Gastrocnemius medialis (tissue), 4 donors: ENCODE results near the gene OXNAD1.

ENCODE experiments used
- POLR2A ChIP-seq, 2 donors: fragments of 450-650 bp; IDR thresholded peaks; one replicate each; pipeline ENCODE4 v1.6.1; 2017; ENCODE audit warnings: antibody characterized with exemption in 2 of 2, mild to moderate bottlenecking in 2 of 2, moderate library complexity in 2 of 2
- TF ChIP-seq, protein P1 (sequence below), 5 experiments: fragments of 450-650 bp in 3 of 5; fragments of 200-600 bp in 2 of 5; sonication (generic) in 2 of 5; IDR thresholded peaks in 4 of 5; conservative IDR thresholded peaks in 1 of 5; 1 replicate in 4 of 5; 2 replicates in 1 of 5; pipeline ENCODE4 v1.5.1; 2016 to 2019; ENCODE audit warnings: antibody characterized with exemption in 5 of 5, mild to moderate bottlenecking in 3 of 5, moderate library complexity in 3 of 5

DNA sequence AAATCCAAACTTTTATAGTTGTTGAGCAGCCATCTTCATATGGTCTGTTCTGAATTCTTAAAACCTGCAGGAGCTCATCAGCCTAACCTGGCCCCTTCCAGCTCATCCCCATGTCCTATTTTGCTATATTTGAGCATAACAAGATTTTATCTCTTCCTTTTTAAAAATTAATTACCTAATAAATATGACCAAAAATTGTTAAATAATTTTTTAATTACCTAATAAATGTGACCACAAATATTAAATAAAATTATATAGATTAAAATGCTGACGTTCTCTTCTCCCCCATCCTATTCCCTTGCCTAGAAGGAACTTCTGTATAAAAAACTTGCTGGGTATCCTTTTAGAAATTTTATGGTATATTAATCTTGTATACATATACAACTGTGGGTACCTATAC is 43.7 kb downstream of the OXNAD1 start:
- TF ChIP-seq, protein P1, sequence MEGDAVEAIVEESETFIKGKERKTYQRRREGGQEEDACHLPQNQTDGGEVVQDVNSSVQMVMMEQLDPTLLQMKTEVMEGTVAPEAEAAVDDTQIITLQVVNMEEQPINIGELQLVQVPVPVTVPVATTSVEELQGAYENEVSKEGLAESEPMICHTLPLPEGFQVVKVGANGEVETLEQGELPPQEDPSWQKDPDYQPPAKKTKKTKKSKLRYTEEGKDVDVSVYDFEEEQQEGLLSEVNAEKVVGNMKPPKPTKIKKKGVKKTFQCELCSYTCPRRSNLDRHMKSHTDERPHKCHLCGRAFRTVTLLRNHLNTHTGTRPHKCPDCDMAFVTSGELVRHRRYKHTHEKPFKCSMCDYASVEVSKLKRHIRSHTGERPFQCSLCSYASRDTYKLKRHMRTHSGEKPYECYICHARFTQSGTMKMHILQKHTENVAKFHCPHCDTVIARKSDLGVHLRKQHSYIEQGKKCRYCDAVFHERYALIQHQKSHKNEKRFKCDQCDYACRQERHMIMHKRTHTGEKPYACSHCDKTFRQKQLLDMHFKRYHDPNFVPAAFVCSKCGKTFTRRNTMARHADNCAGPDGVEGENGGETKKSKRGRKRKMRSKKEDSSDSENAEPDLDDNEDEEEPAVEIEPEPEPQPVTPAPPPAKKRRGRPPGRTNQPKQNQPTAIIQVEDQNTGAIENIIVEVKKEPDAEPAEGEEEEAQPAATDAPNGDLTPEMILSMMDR (IDR thresholded peaks at IDR 0.05 in 4 of 5, conservative IDR thresholded peaks at IDR 0.05 in 1 of 5): no peak
- no peak for TF ChIP-seq POLR2A (IDR thresholded peaks at IDR 0.05)
